D341Med (cell line): ENCODE measurements around the gene MGLL.
A peak's percentile ranks its signal among the peaks of the same experiment; 100 is the strongest.

Source experiments
- DNase-seq: peaks from one replicate; pipeline ENCODE4 v3.0.0; 2012; ENCODE audit warnings: low spot score

The MGLL gene

DNA sequence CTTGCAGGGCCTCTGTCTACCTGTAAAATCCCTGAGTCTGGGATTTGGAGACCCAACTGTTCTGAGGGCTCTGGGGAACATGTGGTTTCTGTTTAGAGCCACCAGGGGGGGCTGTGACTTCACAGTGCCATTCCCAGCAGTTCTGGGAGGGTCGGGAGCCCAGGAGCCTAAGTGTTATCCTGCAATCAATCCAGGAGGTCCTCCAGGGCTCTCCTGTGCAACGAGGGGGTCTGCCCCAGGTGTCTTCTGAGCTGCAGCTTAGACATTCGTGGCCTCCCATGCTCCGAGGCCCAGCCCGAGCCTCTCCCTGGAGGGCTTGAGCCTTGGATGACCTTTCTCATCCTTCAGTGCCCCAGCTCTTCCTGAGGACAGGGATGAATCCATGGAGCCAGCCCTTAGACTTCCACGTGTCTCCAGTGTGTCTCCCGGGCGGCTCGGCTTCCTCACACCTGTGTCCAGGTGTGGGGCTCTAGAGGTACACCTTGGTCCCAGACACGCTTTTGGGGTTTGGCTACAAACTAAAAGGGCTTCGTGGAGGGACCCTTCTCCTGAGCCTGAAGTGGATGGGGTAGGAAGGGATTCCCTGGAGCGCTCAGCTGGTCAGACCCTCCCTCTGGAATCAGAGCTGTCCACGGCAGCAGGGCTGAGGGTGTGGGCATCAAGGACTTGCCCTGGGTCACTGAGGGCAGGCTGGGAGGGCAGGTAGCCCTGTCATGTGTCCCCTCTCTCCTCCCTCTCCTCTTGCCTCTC lies 169.9 kb downstream of the MGLL start:
- DNase-seq = peak; percentile 82

DNA sequence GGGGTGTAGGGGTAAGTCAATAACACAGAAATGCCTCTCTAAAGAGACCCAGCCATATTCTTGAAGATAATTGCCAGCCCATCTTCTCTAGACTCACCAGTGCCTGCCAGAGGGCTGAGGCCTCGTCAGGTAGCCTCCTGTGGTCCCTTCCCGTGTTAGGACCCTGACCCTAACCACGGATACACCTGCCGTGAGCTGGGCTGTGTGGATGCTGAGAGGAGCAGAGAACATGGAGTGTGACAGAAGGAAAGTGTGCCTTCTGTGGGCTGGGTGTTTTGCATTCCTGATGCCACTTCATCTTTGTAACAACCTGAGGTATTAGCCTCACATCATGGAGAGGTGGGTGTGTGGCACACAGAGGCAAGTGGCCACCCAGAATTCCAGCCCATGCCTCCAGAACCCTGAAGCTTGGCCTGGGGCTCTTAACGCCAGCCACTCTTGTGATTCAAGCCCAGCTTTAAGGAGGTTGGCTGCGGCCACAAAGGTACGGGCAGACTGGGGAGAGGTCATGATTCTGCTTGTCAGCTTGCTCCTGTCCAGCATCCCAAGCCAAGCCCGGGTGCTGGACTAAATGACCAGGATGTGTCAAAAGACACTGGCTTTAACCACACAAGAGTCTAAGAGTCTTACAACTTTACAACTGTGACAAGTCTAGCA lies 170.7 kb downstream of the MGLL start:
- DNase-seq = no peak

DNA sequence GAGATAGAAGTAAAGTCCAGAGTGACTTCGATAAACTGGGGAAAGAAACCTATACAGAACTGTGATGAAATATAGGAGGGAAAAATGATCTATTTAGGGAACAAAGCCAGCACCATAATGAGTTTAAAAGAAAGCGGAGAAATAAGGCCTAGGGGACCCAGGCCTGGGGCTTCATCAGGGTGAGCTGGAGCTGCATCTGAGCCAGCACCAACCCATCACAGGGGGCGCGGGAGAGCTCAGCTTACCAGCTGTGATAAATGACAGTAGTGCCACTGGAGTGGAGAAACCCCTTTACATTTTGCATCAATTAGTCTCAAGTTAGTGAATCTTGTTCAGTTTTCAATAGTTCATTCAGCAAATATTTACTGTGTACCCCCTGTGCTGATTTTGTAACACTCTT lies 172.1 kb downstream of the MGLL start:
- DNase-seq = no peak

DNA sequence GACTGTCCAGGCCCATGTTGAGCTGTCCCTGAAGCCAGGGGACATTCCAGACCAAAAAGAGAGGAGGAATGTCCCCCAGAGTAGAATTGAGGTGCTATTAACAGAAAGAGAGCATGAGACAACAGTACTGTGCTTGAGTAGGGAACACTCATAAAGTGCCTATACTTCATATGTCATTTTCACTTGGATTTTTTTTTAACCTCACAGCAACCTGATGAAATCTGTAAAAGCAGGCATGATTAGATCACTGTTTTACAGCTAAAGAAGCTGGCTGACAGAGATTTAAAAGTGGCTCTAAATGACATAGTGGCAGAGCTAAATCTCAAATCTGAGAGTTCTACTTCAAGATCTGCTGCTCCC lies 174.5 kb downstream of the MGLL start:
- DNase-seq = no peak

DNA sequence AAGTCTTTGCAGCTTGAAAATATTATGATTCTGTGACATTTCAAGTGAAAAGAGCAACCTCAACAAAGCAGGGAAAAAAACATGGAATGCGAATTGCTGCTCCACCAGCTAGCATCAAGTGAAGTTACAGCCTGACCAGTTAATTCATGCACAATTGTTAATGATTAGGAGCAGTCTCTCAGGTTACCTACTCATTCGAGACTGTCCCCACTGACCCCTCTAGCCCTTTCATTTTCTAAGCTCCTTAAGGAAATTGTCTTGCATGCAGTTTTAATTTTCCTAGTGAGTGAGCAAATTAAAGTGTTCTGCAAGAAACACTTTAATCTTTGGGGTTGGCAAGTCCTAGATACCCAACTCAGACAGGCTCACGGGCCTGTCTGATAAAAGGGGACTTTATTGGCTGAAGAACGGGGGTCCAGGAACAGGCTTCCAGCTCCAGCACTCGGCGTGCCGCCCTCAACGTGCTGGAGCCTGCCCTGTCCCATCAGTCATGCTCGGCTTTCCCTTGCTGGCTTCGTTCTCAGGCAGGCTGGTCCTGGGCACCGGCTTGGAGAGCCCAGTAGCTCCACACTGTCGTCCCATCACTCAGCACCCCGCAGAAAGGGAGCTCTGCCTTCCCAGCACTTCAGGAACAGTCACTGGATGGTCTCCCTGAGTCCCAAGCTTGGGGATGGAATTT lies 175.0 kb downstream of the MGLL start:
- no peak for DNase-seq

DNA sequence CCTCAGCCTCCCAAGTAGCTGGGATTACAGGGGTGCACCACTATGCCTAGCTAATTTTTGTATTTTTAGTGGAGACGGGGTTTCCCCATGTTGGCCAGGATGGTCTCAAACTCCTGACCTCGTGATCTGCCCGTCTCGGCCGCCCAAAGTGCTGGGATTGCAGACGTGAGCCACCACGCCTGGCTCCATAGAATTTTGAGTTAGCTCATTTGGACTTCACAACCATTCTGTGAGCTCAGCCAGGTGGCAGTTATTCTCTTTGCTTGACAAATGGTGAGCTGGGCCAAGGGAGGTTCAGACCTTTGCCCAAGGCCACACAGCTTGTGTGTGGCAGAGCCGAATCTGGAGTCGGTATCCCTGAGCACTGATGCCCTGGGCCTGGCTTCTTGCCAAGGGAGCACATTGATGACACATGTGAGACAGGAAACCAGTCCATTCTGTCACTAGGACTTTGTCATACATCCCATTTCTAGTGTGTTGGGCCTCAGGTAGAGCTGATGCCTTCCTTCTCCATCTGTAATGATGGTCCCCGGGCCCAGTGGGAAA lies 175.7 kb downstream of the MGLL start:
- DNase-seq = no peak

DNA sequence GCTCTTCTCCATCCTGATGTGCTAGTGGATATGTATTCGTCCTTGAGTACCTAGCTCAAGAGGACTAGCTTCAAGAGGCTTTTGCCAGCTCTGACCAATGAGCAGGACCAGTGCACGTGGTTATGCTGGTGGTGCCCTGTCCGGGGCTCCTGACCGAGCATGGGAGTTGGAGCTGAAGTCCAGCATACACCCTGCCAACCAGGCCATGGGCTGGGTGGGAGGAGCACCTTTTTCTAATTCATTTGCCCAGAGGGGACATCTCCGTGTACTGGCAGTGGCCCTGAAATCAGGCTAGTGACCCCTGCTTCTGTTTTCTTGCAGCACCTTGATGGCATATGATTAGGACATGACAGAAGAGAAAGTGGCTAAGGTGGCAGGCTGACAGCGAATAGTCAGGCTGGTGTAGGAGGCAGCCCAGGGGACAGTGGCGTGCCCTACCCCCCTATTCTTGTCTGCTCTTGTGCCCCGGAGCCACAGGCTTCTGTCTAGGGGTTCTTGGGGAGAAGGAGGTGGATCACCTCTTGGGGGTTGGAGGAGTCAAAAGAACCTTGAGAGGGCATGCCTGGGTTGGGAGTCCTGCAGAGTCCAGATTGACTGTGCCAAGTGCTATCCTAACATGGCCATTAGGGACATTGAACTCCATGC lies 176.8 kb downstream of the MGLL start:
- DNase-seq = no peak

DNA sequence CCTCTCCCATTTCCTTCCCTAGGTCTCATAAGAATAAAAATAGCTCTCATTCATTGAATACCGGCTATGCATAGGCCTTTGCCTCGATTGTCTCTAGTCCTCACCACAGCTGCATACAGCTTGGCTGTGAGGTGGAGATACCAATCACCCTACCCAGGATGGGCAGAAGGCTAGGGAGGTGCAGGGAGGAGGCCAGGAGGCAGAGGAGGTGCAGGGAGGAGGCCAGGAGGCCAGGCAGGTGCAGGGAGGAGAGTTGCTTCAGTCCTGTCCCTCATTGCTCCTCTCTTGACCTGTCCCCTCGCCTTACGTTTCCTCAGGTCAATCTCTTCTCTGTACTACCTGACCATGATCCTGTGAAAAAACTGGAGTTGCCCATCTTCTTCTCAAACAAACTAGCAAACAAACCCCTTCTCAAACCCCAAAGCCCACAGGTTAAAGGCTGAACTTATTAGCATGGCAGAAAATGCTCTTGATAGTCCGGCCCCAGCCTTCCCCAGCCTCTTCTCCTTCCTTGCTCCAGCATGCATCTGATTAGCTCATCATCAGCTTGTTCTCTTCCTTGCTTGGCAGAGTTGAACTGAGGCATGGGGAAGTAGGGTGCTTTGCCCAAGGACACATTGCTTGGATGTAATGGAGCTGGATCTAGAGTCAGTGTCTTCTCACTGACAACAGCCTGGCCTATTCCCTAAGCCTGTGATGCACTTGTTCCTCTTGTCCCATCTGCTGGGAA lies 177.5 kb downstream of the MGLL start:
- no peak for DNase-seq

DNA sequence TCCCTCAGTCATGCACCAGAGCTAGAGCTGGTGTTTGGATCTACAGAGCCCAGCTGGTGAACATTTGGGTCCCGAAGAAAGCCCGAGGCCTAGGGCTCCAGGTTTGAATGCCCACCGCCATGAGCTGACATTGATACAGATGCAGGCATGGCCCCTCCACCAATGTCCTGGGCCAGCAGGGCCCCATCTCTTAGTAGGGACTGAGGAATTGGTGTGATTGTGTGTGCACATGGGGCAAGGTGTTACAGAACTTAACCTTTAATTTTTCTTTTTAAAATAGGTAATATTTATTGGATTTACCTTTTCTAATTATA lies 182.3 kb downstream of the MGLL start:
- DNase-seq = no peak

DNA sequence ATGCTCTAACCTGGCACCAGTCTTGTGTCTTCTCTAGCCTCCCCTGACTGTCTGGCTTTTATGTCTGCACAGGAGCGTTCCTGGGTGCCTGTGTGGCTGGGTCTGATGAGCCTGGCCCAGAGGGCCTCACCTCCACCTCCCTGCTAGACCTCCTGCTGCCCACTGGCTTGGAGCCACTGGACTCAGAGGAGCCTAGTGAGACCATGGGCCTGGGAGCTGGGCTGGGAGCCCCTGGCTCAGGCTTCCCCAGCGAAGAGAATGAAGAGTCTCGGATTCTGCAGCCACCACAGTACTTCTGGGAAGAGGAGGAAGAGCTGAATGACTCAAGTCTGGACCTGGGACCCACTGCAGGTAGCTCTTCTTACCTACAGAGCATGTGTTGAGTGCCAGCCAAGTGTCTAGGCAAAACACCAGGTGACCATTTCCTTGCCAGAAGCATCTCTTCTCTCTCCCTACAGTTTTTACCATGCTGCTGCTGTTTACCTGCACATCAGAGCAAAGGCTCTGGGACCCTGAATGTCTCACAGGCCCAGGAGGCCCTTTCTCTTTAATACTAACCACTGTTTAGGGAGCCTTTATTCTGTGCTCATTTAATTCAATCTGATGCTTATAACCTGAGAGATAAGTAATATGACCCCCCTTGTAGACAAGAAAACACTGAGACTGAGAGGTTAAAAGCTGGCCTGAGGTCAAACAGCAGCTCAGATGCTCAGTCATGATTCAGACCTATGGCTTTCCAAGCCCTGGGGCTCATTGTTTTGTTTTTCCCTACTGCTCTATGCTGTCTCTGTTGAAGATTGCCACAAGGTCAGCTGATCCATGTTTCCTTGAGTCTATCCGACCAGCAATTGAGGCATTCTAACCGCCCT lies 182.9 kb downstream of the MGLL start:
- no peak for DNase-seq
